Measurements from ENCODE around the gene PANK3. TPM values are rescaled to one million over a fixed set of nuclear protein-coding genes. Genes with fewer than 3 reads are reported as not detected.

PANK3 gene
- total RNA-seq, 1 experiment from 2014 or later = 66.0 TPM

Small RNA genes within 50 kb of the gene (small RNA-seq; reads per million reads assigned to genes)
- 0.15 to 0.41 reads per million in 2 experiments for gene MIR103A1

Other genes with a start within 250 kb of the PANK3 start
- 155 and 165 TPM in 2 replicates for gene RARS1, start 92.9 kb downstream of the PANK3 start, total RNA-seq (2014; rRNA removed; shearing (Covaris generic))
- gene FBLL1, start 50.1 kb downstream of the PANK3 start, total RNA-seq (2014; rRNA removed; shearing (Covaris generic)) = 1.0 and 1.7 TPM in 2 replicates

Measured in NCI-H460 (cell line).